Stimulated activated CD8-positive, alpha-beta memory T cell treated with anti-CD3 and anti-CD28 coated beads, Interleukin-12 subunit alpha, Interleukin-12 subunit beta, amount 100 ng/mL, for 24 hours (primary cell): ENCODE data around the gene SERINC5.
"Not testable (repeated sequence)": the region's sequence is repeated elsewhere in the genome, so short reads cannot be mapped to it uniquely, and the experiment has no call there.

Experiments used
- DNase-seq: peaks from one replicate; pipeline ENCODE4 v3.0.0-alpha.2; 2020; ENCODE audit errors: extremely low read depth

The SERINC5 gene

DNA sequence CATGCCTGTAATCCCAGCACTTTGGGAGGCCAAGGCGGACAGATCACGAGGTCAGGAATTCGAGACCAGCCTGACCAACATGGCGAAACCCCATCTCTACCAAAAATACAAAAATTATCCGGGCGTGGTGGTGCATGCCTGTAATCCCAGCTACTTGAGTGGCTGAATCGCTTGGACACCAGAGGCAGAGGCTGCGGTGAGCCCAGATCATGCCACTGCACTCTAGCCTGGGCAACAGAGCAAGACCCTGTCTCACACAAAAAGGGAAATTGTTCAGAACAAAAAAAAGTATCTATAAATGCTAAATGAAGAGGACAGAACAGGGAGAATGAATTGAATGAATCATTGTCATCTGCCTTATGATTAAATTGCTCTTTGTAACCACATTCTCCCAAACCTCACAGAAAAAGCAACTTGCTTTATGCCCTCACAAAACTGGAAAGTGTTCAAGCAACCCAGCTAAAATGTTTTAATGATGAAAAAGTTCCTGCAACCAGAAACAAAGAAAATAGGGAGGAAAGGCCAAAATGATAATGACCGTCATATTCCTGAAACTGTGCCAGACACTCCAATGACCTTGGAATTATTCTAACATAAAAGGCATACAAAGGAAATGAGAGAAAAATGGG, 83.7 kb downstream of the SERINC5 start:
- no peak for DNase-seq

DNA sequence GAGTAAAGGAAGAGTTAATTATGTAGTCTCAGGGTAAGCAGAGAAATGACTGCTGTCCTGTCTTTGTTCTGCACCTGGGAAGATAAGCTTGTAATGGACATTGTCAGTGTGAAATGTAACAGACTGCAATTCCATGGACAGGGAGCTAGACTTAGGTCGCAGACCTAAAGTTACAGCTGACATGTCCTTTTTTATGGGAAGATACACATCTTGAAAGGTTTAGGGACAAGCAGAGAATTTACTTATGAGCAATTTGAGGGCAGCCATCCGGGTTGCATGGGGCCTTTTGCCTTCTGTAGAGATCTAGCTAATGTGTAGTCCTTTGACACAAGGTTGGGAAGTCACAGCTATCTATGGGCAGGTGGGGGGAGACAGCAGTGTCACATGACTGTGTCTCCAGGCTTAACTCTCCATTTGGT, 85.7 kb downstream of the SERINC5 start:
- no peak for DNase-seq

DNA sequence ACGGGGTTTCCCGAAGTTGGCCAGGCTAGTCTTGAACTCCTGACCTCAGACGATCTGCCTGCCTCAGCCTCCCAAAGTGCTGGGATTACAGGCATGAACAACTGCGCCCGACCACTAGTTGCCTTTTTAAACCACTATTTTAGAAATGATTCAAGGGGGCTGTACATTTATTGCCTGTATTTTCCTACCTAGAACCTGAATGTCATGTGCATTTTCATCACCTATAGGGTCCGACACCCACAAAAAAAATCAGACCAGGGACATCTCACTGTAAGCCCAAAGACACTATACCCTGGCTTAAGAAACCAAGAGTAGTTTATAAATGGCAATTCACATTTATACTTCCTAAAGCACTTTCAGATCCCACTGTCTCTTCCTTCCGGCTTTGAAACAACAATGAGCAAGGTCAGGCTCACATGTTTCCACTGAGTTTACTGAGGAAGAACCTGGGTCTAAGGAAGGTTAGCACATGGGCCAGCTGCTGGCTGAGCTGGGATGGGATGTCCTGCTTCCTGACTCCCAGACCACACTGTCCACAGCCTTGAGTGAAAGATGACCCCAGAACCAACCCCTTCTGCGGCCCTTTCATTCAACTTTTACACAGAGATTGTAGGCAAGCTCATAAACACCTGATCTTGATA, 87.3 kb downstream of the SERINC5 start:
- no peak for DNase-seq

DNA sequence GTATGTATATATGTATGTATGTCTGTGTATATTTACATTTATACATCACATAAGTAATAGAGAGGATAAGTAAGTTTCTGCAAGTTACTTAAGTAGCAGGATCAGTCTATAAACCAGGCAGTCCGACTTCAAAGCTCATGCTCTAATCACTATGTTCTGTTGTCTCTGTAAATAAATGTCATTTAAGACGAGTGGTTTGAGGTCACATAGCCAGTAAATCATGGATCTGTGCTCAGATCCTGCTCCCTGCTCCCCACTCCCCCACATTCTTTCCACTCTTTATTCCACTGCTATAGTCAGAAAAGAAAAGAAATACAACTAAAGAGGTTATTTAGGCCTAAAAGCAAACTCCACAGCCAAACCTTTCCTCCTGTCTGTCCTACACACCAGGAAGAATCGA, 90.4 kb downstream of the SERINC5 start:
- no peak for DNase-seq

DNA sequence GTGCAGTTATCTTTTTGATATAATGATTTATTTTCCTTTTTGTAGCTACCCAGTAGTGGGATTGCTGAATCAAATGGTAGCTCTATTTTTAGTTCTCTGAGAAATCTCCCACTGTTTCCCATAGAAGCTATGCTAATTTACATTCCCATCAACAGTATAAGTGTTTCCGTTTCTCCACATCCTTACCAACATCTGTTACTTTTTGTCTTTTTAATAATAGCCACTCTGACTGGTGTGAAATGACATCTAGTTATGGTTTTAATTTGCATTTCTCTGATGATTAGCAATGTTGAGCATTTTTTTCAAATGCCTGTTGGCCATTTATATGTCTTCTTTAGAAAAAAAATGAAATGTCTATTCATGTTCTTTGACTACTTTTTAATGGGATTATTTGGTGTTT, 94.7 kb downstream of the SERINC5 start:
- no peak for DNase-seq

DNA sequence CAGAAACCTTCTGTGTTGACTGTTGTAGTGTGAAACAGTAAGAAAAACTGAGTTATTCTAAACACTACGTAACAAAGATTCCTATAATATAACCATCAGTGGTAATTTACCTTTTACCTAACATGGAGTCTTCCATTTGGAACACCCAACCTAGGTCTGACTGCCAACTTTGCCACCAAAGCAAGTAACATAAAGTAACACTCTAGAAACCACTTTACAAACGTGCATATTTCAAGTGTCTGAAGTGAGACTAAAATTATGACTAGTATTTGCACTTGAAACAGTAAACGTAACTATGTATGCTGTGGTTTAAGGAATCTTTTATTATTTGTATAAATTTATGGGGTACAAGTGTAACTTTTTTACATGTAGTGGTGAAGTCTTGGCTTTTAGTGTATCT, 95.6 kb downstream of the SERINC5 start:
- no peak for DNase-seq

DNA sequence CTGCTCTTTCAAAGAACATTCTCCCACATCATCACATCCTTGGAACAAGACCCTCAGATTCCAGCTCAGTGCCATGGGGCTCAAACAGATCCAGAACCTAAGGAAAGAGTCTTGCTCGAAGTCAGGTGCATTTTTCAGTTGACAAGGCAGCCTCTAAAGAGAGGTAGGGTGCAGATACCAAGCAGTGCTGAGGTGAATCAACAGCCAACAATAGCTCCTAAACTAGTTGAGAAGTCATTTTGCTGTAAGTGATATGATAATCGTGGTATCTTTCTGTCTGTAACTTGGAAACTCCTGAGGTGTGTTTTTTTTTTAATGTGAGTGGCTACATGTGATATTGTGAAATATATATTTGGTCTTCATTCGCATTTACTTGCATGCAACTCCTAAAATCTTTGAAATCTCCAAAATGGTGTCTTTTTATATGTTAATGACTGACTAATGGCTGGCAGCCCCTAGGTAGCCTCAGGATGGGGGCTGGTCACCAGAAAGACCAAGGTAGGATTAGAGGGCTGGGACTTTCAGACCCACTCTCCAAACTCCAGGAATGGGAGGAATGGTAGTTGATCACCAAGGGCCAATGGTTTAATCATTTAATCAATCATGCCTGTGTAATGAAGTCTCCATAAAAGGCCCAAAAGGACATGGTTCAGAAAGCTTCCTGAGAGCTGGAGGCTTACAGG, 96.6 kb downstream of the SERINC5 start:
- DNase-seq, result no peak

DNA sequence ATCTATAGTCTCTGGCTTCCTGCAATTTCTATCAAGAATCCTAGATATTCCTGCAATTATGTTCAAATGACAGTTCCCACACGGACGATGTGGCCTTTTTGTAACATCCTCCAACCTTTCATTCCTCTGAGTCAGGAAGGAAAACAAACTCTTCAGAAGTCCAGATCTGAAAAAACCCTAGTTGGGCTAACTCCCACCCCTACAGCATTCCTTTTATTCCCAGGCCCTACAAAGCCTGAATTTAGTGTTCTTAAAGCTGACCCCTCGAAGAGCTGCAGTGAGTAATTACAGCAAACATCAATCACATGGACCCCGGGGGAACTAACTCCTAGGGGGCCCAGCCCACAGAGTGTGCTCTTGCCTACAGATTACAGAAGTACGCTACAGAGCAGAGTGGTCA, 99.7 kb downstream of the SERINC5 start:
- DNase-seq, result no peak

DNA sequence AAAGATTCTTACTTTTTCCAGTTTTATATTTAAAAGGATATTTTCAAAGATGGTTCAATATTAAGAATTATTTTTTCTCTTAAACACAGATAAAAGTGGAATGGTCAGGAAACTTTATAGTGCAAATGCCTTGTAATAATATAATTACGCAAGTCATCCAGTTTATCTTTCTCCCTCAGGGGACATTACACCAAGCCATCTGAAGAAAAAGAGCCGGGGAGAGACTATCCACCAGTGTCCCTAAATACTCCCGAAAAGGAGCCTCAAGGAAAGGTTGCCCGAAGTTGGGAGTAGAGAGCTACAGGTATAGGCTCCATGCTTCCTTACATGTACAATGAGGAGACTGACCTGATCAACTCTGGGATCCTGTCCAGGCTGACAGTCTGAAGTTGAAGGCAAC, 101.1 kb downstream of the SERINC5 start:
- DNase-seq, result no peak

DNA sequence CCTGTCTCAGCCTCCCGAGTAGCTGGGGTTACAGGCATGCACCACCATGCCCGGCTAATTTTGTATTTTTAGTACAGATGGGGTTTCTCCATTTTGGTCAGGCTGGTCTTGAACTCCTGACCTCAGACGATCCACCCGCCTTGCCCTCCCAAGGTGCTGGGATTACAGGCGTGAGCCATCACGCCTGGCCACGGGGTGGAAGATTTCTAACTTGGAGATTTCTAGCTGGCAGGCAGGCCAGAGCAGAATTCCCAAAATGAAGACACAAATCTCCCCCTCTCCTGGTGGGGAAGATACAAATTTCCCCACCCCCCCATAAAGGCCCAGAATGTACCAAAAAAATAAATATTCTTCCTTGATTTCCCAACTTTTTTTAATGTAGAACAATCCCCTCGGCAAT, 101.6 kb downstream of the SERINC5 start:
- DNase-seq, result not testable (repeated sequence)

DNA sequence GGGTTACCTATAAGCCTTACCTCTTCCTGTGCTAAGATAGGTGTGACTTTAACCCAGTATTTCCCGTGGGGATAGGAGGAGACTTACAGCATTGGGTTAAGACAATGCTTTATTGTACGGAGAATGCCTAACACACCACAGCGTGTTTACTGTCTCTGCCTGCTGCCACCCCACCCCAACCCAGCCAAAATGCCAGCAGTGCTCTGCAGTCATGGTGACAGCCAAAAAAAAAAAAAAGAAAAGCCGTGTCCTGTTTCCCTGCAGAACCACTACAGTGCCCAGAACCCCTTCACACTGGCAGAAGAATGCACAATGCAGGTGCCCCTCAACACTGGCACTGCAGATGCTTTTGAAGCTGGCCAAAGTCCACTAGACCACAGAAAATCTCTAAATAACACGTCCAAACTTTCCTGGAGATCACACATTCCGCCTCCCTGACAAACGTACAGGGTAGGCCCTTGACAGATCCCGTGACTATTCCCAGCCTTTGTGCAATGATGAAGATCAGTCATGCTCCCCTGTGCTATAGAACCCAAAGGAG, 102.2 kb downstream of the SERINC5 start:
- no peak for DNase-seq

DNA sequence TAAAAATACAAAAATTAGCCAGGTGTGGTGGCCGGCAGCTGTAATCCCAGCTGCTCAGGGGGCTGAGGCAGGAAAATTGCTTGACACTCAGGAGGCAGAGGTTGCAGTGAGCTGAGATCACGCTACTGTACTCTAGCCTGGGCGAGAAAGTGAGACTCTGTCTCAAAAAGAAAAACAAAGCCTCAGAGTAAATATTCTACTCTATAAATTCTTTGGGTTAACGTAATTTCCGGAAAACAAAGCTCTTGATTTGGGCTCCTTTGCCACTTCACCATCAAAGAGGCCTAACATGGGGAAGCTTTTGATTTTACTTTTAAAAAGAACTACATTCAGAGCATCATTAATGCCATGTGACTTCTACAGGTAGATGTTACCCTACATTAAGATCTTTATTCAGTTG, 103.1 kb downstream of the SERINC5 start:
- DNase-seq, result no peak

DNA sequence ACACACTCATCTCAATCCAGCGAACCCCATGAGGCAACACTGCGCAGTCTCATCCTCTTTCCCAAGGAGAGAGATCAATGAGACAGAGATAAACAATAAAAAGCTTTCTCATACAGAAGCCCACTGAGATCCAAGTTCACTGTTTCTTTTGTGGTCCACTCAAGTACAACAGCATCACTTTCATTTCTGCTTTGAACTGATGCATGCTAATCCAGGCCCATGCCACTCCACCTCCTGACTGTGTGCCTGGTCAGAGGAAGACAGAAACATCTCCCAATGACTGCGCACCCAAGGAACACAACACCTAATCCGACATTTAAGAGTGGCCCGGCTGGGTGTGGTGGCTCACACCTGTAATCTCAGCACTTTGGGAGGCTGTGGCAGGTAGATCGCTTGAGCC, 104.0 kb downstream of the SERINC5 start:
- no peak for DNase-seq

DNA sequence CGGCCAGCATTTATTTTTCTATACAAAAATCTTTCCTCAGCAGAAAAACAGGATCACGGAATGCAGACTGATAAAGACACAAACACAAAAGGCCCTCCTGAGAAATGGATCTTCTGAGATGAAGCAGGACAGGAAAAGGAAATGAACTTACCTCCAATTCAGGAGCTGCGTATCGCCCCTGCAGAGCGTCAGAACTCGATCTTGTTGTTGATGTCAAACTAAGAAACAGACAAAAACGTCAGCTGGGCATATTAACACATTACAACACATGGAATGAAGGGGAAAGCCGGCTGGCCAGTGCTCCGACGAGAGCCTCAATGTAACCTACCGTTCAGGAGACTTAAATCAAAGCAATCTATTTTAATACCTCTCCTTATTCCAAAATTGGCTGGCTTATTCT, 105.1 kb downstream of the SERINC5 start:
- no peak for DNase-seq

DNA sequence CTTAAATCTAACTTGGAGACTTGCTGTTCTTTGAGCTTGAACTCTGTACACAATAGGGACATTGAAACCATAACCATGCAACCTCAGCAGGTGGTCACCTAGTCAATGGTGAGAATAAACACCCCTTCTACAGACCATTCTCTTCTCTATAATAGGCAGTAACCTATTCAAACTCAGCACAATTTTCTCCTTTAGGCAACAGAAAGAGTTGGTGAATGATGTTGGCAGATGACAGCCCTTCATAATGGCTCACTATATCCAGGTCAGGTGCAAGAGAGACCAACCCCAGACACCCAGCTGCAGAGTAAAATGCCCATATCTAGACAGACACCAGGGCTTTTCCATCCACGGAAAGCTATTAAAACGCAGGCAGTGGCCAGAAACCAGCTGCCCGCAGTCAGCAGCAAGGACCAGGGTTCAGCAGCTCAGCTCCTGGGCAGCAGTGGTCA, 106.7 kb downstream of the SERINC5 start:
- no peak for DNase-seq

DNA sequence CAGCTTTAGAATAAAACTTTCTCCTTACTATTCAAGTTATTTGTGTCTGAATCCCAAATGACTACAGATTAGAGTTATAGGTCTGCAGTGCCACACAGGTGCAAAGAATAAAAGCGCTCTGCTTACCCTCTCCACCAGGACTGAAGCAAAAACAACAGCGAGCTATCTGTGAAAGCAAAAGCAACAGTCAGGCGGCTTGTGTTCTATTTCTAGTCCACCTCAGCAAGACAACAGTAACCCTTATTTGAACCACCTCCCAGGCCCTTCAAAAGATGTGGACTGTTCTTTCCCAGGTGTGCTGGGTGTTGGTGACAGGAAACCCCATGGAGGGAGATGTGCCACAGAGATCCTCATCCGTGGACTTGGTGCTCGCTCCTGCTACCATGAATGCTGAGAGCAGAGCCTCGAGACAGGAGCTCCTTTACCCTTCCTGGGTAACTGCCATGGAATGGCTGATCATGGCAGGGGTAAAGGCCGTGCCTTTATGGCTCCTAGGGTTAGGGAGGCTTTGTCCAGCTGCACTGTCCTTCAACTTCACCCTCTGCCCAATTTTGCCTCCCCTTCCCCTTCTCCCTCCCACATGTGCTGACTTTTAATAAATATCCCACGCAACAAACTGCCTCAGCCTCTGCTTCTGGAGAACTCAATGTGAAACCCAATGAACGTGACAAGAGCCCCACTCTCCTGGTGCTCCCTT, 108.6 kb downstream of the SERINC5 start:
- no peak for DNase-seq

DNA sequence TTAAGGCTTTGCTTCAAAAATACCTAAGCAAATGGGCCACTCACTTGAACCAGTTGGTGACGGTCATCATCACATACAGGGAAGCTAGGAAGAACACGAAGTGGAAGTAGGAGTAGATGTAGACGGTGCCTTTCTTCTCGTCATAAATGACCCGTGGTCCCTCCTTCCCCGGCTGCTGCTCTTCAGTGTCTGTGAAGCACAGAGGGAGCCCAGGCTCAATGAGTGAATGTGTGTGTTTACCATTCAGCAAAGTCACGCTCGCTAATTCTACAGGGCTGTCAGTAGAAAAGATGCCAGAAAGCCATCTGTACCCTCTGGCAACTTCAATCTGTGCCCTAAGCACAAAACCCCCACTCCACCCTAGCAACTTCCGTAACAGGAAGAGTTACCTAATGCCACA, 109.8 kb downstream of the SERINC5 start:
- no peak for DNase-seq

DNA sequence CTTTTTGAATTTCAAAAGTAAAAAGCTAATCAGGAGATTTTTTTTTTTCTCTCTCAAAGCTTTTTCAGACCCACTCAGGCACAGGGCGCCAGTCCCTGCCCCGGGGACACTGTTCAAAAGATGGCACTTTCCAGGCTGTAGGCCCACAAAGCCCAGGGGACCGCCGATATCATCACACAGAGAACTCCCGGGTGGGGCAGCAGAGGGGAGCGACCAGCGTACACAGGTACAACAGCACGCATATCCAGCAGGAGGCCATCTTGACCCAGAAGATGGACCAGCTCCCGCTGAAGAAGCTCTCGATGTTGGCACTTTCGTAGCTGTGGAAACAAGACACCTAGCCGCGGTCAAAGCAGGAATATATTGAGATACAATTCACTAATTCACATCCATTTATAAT, 112.4 kb downstream of the SERINC5 start:
- no peak for DNase-seq

DNA sequence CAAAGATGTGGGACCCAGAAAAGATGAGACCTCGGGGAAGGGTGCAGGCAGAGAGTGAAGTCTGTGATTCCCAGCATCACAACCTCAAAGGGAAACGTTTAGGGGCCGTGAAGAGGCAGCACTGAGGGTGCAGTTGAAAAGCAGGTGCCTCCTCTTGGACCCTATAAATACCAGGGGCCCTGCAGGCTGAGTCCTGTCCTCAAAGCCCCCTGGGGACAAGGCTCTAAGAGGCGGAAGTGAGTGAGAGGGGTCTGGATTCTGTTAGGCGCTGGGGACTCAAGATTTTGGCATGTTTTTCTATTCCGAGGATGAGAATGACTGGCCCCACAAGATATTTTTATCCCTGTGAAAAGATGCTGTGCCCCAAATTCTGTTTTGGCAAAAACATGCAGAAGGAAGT, 112.9 kb downstream of the SERINC5 start:
- DNase-seq, result no peak

DNA sequence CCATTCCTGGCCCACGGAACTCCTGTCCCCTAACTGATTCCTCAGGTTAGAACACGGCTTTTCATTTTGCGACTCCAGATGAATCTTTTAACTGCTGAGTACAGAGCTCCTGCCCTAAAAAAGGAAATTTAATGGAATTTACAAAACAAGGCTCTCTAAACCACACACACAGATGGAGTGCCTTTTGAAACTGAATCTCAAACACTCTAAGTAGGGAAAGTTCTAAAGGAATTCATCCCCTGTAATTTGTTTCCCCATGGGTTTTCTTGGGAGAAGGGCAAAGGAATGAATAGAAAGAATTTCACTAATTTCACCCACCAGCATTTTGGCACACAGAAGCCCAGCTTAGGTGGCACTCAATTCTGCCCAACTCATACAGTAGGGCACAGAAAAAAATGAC, 114.2 kb downstream of the SERINC5 start:
- no peak for DNase-seq

DNA sequence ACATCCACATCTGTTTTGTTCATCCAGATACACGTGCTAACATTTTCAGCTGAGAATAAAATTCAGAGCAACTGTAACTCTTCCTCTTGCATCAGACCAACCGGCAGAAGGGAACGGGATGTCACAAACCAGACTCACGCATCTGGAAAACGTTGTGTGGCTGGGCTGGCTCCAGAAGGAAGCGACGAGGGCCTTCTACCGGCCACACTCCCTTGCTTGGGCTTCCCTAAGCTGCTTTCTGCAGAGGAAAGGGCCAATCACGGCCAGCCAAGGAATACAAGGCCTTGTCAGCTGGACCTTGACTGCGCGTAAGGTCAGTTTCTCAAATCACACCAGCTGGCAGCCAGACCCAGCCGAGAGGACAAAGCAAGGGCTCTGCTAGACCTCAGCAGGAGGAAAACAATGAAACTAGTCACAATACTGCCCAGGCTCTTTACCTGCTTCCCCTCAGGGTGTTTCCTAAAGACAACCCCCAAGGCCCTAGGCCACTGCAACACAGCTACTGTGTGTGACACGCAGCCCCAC, 114.6 kb downstream of the SERINC5 start:
- DNase-seq, result no peak

DNA sequence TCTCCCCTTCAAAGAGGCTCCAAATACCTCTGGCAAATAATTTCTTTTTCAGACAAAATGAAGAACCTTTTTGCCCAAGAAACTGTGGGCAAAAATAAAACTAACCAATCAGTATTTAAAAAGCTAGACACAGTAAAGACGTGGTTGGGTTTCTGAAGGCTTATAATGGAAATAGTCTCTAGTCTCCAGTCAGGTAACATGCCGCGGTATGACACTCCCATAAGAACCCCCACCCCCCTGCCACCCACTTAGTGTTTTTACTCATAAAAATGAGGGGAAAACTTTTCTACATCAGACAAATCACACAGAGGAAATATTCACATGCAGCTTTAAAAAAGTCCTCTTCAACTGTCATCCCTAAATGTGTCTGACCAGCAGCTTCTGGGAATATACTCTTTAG, 115.4 kb downstream of the SERINC5 start:
- DNase-seq, result no peak
